Tibial nerve (tissue), 4 donors: ENCODE measurements around the gene MELTF.

ENCODE experiments used
- CTCF ChIP-seq, 5 experiments: fragments of 200-600 bp in 3 of 5; fragments of 450-650 bp in 2 of 5; sonication (generic) in 3 of 5; IDR thresholded peaks; one replicate each; pipeline ENCODE4 v1.5.1; 2016 to 2019; ENCODE audit warnings: antibody characterized with exemption in 5 of 5, mild to moderate bottlenecking in 3 of 5, moderate library complexity in 2 of 5
- EP300 ChIP-seq, 2 donors: sonication (generic); formaldehyde crosslinking; IDR thresholded peaks; one replicate each; pipeline ENCODE4 v1.6.1; 2017; ENCODE audit warnings: antibody characterized with exemption in 2 of 2, mild to moderate bottlenecking in 1 of 2
- POLR2A ChIP-seq, 2 donors: fragments of 450-650 bp; IDR thresholded peaks; one replicate each; pipeline ENCODE4 v1.6.1; 2017; ENCODE audit warnings: antibody characterized with exemption in 2 of 2, mild to moderate bottlenecking in 2 of 2, moderate library complexity in 2 of 2

DNA sequence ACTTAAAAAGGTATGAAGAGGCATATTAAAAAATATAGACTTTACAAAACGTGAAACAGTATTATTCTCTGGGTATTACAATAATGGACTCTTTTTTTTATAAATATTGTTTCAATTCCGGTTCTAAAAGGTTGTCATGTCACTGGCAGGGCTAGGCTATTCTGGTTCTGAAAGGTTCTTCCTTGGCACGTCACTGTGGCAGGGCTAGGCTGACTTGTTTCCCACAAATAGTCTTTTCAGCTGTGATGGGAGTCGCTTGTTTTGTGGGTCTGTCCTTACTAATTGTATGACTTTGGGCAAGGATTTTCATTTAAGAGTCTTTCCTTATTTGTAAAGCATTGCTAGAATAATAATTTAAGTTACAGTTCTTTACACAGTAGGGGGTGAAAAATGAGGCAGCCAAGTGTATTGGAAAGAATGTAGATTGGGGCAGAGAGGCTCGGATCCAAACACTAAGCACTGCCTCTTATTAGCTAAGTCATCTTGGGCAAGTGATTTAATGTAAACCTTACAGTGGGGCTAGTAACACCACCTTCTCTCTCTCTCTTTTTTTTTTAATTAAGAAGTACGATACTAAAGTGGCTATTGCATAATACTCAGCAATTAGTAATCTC lies 12.4 kb upstream of the MELTF start:
- TF ChIP-seq CTCF (IDR thresholded peaks at IDR 0.05): no peak
- TF ChIP-seq POLR2A (IDR thresholded peaks at IDR 0.05): no peak
- TF ChIP-seq EP300 (IDR thresholded peaks at IDR 0.05): no peak
